Pulmonary artery endothelial cell (primary cell): Measurements from ENCODE around the gene CMTR1. TPM values are rescaled to one million over a fixed set of nuclear protein-coding genes. Genes with fewer than 3 reads are reported as not detected.

Experiments used
- DNase-seq: peaks from one replicate; pipeline ENCODE4 v3.0.0-alpha.2; 2011; ENCODE audit warnings: low read depth, low spot score
- total RNA-seq: library from RNA; depleted of rRNA; stranded (reverse); fragments of >200 nt; gene quantifications from 2 replicates; pipeline ENCODE4 v1.2.3, GENCODE V29; 2014

CMTR1 gene
- total RNA-seq, 1 donor from 2014 or later: 32.6 TPM

- DNase-seq: no peak
Measured at GRCh38 chr6:37477656-37478435, 44.8 kb downstream of the CMTR1 start.

GRCh38 chr6:37478827-37479226 lies 45.8 kb downstream of the CMTR1 start:
- no peak for DNase-seq

GRCh38 chr6:37479266-37479854 lies 46.3 kb downstream of the CMTR1 start:
- no peak for DNase-seq

GRCh38 chr6:37480118-37480736 lies 47.2 kb downstream of the CMTR1 start:
- DNase-seq: no peak

GRCh38 chr6:37480951-37481534 lies 48.0 kb downstream of the CMTR1 start:
- DNase-seq: no peak

GRCh38 chr6:37481711-37482605 lies 48.9 kb downstream of the CMTR1 start:
- DNase-seq: no peak

- no peak for DNase-seq
Measured at GRCh38 chr6:37482606-37483251, 49.7 kb downstream of the CMTR1 start.

- no peak for DNase-seq
Measured at GRCh38 chr6:37483252-37483901, 50.4 kb downstream of the CMTR1 start.

GRCh38 chr6:37483917-37484785 lies 51.1 kb downstream of the CMTR1 start:
- DNase-seq: no peak

GRCh38 chr6:37484786-37485170 lies 51.8 kb downstream of the CMTR1 start:
- DNase-seq: no peak

- DNase-seq: no peak
Measured at GRCh38 chr6:37485291-37485702, 52.3 kb downstream of the CMTR1 start.

- DNase-seq: no peak
Measured at GRCh38 chr6:37486121-37486839, 53.3 kb downstream of the CMTR1 start.

GRCh38 chr6:37487591-37488380 lies 54.8 kb downstream of the CMTR1 start:
- DNase-seq: no peak

- no peak for DNase-seq
Measured at GRCh38 chr6:37488476-37488875, 55.5 kb downstream of the CMTR1 start.

- DNase-seq: no peak
Measured at GRCh38 chr6:37489697-37490336, 56.8 kb downstream of the CMTR1 start.

GRCh38 chr6:37490536-37491170 lies 57.6 kb downstream of the CMTR1 start:
- no peak for DNase-seq
